HEK293 (cell line): Measurements from ENCODE around the gene C22orf39.

Experiments
- KLF10 ChIP-seq: fragments of 450-650 bp; IDR thresholded peaks from 2 replicates; pipeline ENCODE4 v1.5.1; 2018; ENCODE audit warnings: missing biosample characterization, mild to moderate bottlenecking, missing genetic modification characterization
- KLF16 ChIP-seq: fragments of 450-650 bp; formaldehyde crosslinking; IDR thresholded peaks from 2 replicates; pipeline ENCODE4 v1.5.1; 2017; ENCODE audit warnings: missing biosample characterization, missing genetic modification characterization
- MYNN ChIP-seq: fragments of 450-650 bp; formaldehyde crosslinking; IDR thresholded peaks from 2 replicates; pipeline ENCODE4 v1.5.1; 2016; ENCODE audit warnings: missing biosample characterization, missing genetic modification characterization, borderline replicate concordance
- RBAK ChIP-seq: fragments of 450-650 bp; formaldehyde crosslinking; IDR thresholded peaks from 2 replicates; pipeline ENCODE4 v1.5.1; 2016; ENCODE audit warnings: missing biosample characterization, missing genetic modification characterization
- REPIN1 ChIP-seq: fragments of 450-650 bp; formaldehyde crosslinking; IDR thresholded peaks from 2 replicates; pipeline ENCODE4 v1.5.1; 2017; ENCODE audit warnings: missing biosample characterization, missing genetic modification characterization, low read depth
- TRIM28 ChIP-seq: IDR thresholded peaks from 2 replicates; pipeline ENCODE4 v1.6.1; 2011; ENCODE audit warnings: low read length, control low read depth, borderline replicate concordance
- ZBTB20 ChIP-seq: fragments of 450-650 bp; formaldehyde crosslinking; IDR thresholded peaks from 2 replicates; pipeline ENCODE4 v1.5.1; 2016; ENCODE audit warnings: missing biosample characterization, missing genetic modification characterization
- ZBTB21 ChIP-seq: fragments of 450-650 bp; formaldehyde crosslinking; IDR thresholded peaks from 2 replicates; pipeline ENCODE4 v1.5.1; 2017; ENCODE audit warnings: missing biosample characterization, missing genetic modification characterization
- ZFHX2 ChIP-seq: fragments of 450-650 bp; formaldehyde crosslinking; conservative IDR thresholded peaks from 2 replicates; pipeline ENCODE4 v1.5.1; 2016; ENCODE audit warnings: missing biosample characterization, missing genetic modification characterization
- ZNF112 ChIP-seq: fragments of 450-650 bp; formaldehyde crosslinking; IDR thresholded peaks from 2 replicates; pipeline ENCODE4 v1.5.0; 2017; ENCODE audit warnings: missing biosample characterization, missing genetic modification characterization
- ZNF140 ChIP-seq: fragments of 450-650 bp; formaldehyde crosslinking; IDR thresholded peaks from 2 replicates; pipeline ENCODE4 v1.5.1; 2016; ENCODE audit warnings: missing biosample characterization, missing genetic modification characterization
- ZNF175 ChIP-seq: fragments of 450-650 bp; formaldehyde crosslinking; IDR thresholded peaks from 2 replicates; pipeline ENCODE4 v1.5.1; 2016; ENCODE audit warnings: missing biosample characterization, missing genetic modification characterization
- ZNF239 ChIP-seq: fragments of 450-650 bp; formaldehyde crosslinking; IDR thresholded peaks from 2 replicates; pipeline ENCODE4 v1.5.1; 2016; ENCODE audit warnings: missing biosample characterization, missing genetic modification characterization
- ZNF26 ChIP-seq: fragments of 450-650 bp; formaldehyde crosslinking; IDR thresholded peaks from 2 replicates; pipeline ENCODE4 v1.5.1; 2016; ENCODE audit warnings: missing biosample characterization, missing genetic modification characterization
- ZNF324 ChIP-seq: fragments of 450-650 bp; formaldehyde crosslinking; IDR thresholded peaks from 2 replicates; pipeline ENCODE4 v1.5.1; 2016; ENCODE audit warnings: missing biosample characterization, missing genetic modification characterization
- ZNF48 ChIP-seq: fragments of 450-650 bp; formaldehyde crosslinking; IDR thresholded peaks from 2 replicates; pipeline ENCODE4 v1.5.1; 2016; ENCODE audit warnings: missing biosample characterization, missing genetic modification characterization
- ZNF518A ChIP-seq: fragments of 450-650 bp; formaldehyde crosslinking; conservative IDR thresholded peaks from 2 replicates; pipeline ENCODE4 v1.5.1; 2016; ENCODE audit warnings: low read depth, missing biosample characterization, missing genetic modification characterization
- ZNF555 ChIP-seq: fragments of 450-650 bp; formaldehyde crosslinking; conservative IDR thresholded peaks from 2 replicates; pipeline ENCODE4 v1.5.1; 2017; ENCODE audit warnings: missing biosample characterization, mild to moderate bottlenecking, missing genetic modification characterization, inconsistent platforms
- ZNF558 ChIP-seq: fragments of 450-650 bp; formaldehyde crosslinking; IDR thresholded peaks from 2 replicates; pipeline ENCODE4 v1.5.1; 2016; ENCODE audit warnings: missing biosample characterization, missing genetic modification characterization
- ZNF585B ChIP-seq: fragments of 450-650 bp; formaldehyde crosslinking; IDR thresholded peaks from 2 replicates; pipeline ENCODE4 v1.5.1; 2016; ENCODE audit warnings: missing biosample characterization, missing genetic modification characterization
- ZNF624 ChIP-seq: fragments of 450-650 bp; formaldehyde crosslinking; IDR thresholded peaks from 2 replicates; pipeline ENCODE4 v1.5.1; 2017; ENCODE audit warnings: missing biosample characterization, missing genetic modification characterization
- ZNF664 ChIP-seq: fragments of 450-650 bp; formaldehyde crosslinking; IDR thresholded peaks from 2 replicates; pipeline ENCODE4 v1.5.1; 2016; ENCODE audit warnings: missing biosample characterization, missing genetic modification characterization
- ZNF707 ChIP-seq: fragments of 450-650 bp; formaldehyde crosslinking; IDR thresholded peaks from 2 replicates; pipeline ENCODE4 v1.5.1; 2016; ENCODE audit warnings: missing biosample characterization, missing genetic modification characterization
- ZSCAN16 ChIP-seq: fragments of 450-650 bp; formaldehyde crosslinking; IDR thresholded peaks from 2 replicates; pipeline ENCODE4 v1.5.1; 2016; ENCODE audit warnings: missing biosample characterization, missing genetic modification characterization
- TF ChIP-seq, protein P1 (sequence below): fragments of 450-650 bp; formaldehyde crosslinking; IDR thresholded peaks from 2 replicates; pipeline ENCODE4 v1.5.1; 2016; ENCODE audit warnings: missing biosample characterization, missing genetic modification characterization, low read depth
- TF ChIP-seq, protein P2 (sequence below): fragments of 450-650 bp; formaldehyde crosslinking; IDR thresholded peaks from 2 replicates; pipeline ENCODE4 v1.5.1; 2017; ENCODE audit warnings: missing biosample characterization, missing genetic modification characterization
- TF ChIP-seq, protein P3 (sequence below): fragments of 450-650 bp; formaldehyde crosslinking; IDR thresholded peaks from 2 replicates; pipeline ENCODE4 v1.5.0; 2017; ENCODE audit warnings: missing biosample characterization, missing genetic modification characterization, borderline replicate concordance

C22orf39 gene

GRCh38 chr22:19432133-19432851, 15.2 kb downstream of the C22orf39 start, which contains the start of gene MRPL40 (continued):
- TF ChIP-seq, protein P1, sequence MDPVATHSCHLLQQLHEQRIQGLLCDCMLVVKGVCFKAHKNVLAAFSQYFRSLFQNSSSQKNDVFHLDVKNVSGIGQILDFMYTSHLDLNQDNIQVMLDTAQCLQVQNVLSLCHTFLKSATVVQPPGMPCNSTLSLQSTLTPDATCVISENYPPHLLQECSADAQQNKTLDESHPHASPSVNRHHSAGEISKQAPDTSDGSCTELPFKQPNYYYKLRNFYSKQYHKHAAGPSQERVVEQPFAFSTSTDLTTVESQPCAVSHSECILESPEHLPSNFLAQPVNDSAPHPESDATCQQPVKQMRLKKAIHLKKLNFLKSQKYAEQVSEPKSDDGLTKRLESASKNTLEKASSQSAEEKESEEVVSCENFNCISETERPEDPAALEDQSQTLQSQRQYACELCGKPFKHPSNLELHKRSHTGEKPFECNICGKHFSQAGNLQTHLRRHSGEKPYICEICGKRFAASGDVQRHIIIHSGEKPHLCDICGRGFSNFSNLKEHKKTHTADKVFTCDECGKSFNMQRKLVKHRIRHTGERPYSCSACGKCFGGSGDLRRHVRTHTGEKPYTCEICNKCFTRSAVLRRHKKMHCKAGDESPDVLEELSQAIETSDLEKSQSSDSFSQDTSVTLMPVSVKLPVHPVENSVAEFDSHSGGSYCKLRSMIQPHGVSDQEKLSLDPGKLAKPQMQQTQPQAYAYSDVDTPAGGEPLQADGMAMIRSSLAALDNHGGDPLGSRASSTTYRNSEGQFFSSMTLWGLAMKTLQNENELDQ, result no peak
- TF ChIP-seq ZNF48 (tag by site-specific recombination) (no peak), ZBTB21 (tag by site-specific recombination) (0 out of 2 replicates have a peak, but pooled peaks have one; percentile 27), ZNF707 (tag by site-specific recombination) (no peak), ZNF664 (tag by site-specific recombination) (no peak), ZNF555 (no peak), ZSCAN16 (tag by site-specific recombination) (0 out of 2 replicates have a peak, but pooled peaks have one; percentile 15), ZNF140 (tag by site-specific recombination) (no peak), ZNF26 (tag by site-specific recombination) (no peak), ZFHX2 (tag by site-specific recombination) (peak; percentile 97), ZNF112 (no peak), MYNN (tag by site-specific recombination) (peak; percentile 85), ZNF239 (tag by site-specific recombination) (peak; percentile 52; the same call in 1 of the 2 replicates), REPIN1 (tag by site-specific recombination) (peak; percentile 91; the same call in 1 of the 2 replicates), TRIM28 (no peak), ZNF585B (tag by site-specific recombination) (no peak; the same call in 1 of the 2 replicates), ZNF558 (no peak), ZNF324 (tag by site-specific recombination) (peak; percentile 57), ZNF518A (tag by site-specific recombination) (no peak), ZNF624 (tag by site-specific recombination) (no peak), KLF10 (tag by site-specific recombination) (peak; percentile 84), ZNF175 (tag by site-specific recombination) (no peak), KLF16 (peak; percentile 98), ZBTB20 (peak; percentile 81; the same call in 1 of the 2 replicates), RBAK (tag by site-specific recombination) (no peak)
- TF ChIP-seq, protein P2, sequence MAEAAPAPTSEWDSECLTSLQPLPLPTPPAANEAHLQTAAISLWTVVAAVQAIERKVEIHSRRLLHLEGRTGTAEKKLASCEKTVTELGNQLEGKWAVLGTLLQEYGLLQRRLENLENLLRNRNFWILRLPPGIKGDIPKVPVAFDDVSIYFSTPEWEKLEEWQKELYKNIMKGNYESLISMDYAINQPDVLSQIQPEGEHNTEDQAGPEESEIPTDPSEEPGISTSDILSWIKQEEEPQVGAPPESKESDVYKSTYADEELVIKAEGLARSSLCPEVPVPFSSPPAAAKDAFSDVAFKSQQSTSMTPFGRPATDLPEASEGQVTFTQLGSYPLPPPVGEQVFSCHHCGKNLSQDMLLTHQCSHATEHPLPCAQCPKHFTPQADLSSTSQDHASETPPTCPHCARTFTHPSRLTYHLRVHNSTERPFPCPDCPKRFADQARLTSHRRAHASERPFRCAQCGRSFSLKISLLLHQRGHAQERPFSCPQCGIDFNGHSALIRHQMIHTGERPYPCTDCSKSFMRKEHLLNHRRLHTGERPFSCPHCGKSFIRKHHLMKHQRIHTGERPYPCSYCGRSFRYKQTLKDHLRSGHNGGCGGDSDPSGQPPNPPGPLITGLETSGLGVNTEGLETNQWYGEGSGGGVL (tag by site-specific recombination), result peak; percentile 19; the same call in 1 of the 2 replicates
- TF ChIP-seq, protein P3, sequence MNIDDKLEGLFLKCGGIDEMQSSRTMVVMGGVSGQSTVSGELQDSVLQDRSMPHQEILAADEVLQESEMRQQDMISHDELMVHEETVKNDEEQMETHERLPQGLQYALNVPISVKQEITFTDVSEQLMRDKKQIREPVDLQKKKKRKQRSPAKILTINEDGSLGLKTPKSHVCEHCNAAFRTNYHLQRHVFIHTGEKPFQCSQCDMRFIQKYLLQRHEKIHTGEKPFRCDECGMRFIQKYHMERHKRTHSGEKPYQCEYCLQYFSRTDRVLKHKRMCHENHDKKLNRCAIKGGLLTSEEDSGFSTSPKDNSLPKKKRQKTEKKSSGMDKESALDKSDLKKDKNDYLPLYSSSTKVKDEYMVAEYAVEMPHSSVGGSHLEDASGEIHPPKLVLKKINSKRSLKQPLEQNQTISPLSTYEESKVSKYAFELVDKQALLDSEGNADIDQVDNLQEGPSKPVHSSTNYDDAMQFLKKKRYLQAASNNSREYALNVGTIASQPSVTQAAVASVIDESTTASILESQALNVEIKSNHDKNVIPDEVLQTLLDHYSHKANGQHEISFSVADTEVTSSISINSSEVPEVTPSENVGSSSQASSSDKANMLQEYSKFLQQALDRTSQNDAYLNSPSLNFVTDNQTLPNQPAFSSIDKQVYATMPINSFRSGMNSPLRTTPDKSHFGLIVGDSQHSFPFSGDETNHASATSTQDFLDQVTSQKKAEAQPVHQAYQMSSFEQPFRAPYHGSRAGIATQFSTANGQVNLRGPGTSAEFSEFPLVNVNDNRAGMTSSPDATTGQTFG (tag by site-specific recombination), result 0 out of 2 replicates have a peak, but pooled peaks have one; percentile 53
